DND-41 (cell line): ENCODE results near the gene SUN2.

Experiments
- ATAC-seq: fragments of 200-7000 bp; cut with Tn5 transposase; 3 replicates; pipeline ENCODE4 v1.9.1; 2021; ENCODE audit warnings: low read depth; ENCODE audit not compliant: insufficient read depth
- DNase-seq: peaks from one replicate; pipeline ENCODE4 v3.0.0-alpha.2; 2020
- H2AFZ ChIP-seq: 2 replicates; pipeline ENCODE4 v1.6.0; 2012; ENCODE audit warnings: low read depth, low read length
- H3K27ac ChIP-seq: 2 replicates; pipeline ENCODE4 v1.5.1; 2012; ENCODE audit warnings: low read length, inconsistent platforms
- H3K27me3 ChIP-seq: fragments of 200-600 bp; sonication (generic); 2 replicates; pipeline ENCODE4 v1.6.0; 2012; ENCODE audit warnings: low read length, mild to moderate bottlenecking, inconsistent platforms; ENCODE audit not compliant: insufficient read depth, poor library complexity
- H3K36me3 ChIP-seq: 2 replicates; pipeline ENCODE4 v1.5.1; 2012; ENCODE audit warnings: low read length, inconsistent platforms; ENCODE audit not compliant: insufficient read depth
- H3K4me1 ChIP-seq: 2 replicates; pipeline ENCODE4 v1.5.1; 2012; ENCODE audit warnings: mild to moderate bottlenecking, low read length; ENCODE audit not compliant: insufficient read depth
- H3K4me2 ChIP-seq: 2 replicates; pipeline ENCODE4 v1.6.0; 2012; ENCODE audit warnings: mild to moderate bottlenecking, moderate library complexity, low read length, inconsistent platforms; ENCODE audit not compliant: insufficient read depth
- H3K4me3 ChIP-seq, 2 experiments: fragments of 200-600 bp in 1 of 2; shearing (Covaris generic) in 1 of 2; 2 replicates each; pipeline ENCODE4 v1.5.1; 2012 to 2016; ENCODE audit warnings: inconsistent platforms in 2 of 2, low read length in 2 of 2, mild to moderate bottlenecking in 2 of 2, low read depth in 1 of 2, moderate library complexity in 1 of 2
- H3K79me2 ChIP-seq: 2 replicates; pipeline ENCODE4 v1.6.0; 2012; ENCODE audit warnings: low read length, inconsistent platforms; ENCODE audit not compliant: insufficient read depth
- H3K9ac ChIP-seq: 2 replicates; pipeline ENCODE4 v1.6.0; 2012; ENCODE audit warnings: low read depth, mild to moderate bottlenecking, inconsistent platforms, low read length, moderate library complexity
- H3K9me3 ChIP-seq: 2 replicates; pipeline ENCODE4 v1.5.1; 2012; ENCODE audit warnings: low read length, moderate library complexity, mild to moderate bottlenecking, inconsistent platforms; ENCODE audit not compliant: insufficient read depth, severe bottlenecking
- H4K20me1 ChIP-seq: 2 replicates; pipeline ENCODE4 v1.6.0; 2012; ENCODE audit warnings: low read length; ENCODE audit not compliant: insufficient read depth
- EZH2 ChIP-seq: IDR thresholded peaks from 3 replicates; pipeline ENCODE4 v1.6.1; 2012; ENCODE audit warnings: borderline replicate concordance, low read depth, mild to moderate bottlenecking, moderate library complexity, low read length, inconsistent platforms; ENCODE audit not compliant: severe bottlenecking
- TF ChIP-seq, protein P1 (sequence below): IDR thresholded peaks from 2 replicates; pipeline ENCODE4 v1.5.1; 2012; ENCODE audit warnings: borderline replicate concordance, low read length, moderate library complexity, mild to moderate bottlenecking; ENCODE audit not compliant: poor library complexity, severe bottlenecking; ENCODE audit errors: extremely low read depth

Gene SUN2

DNA sequence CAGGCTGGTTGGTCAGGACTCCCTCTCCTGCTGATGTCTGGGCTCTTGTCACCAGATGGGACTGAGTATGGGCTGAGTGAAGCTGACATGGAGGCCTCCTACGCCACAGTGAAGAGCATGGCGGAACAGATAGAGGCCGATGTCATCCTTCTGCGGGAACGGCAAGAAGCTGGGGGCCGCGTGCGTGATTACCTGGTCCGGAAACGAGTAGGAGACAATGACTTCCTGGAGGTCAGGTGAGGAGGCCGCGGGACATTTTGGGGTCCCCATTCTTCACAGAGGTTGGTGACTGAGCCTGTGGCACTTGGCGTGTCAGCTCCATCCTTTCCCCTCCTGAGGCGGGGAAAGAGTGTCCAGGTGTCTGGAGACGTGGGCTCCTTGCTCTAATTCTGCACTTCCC is 39.9 kb downstream of the SUN2 start:
- ATAC-seq, result no peak
- H3K27me3 ChIP-seq, result no peaks in the 10 kb centered on the region
- H3K79me2 ChIP-seq, result peaks cover 75% of the 10 kb centered on the region
- no peak for DNase-seq
- no peak overlapping the region for H3K9ac ChIP-seq
- H3K4me1 ChIP-seq, result peaks cover 8% of the 10 kb centered on the region; the same call in 1 of the 2 replicates
- peaks cover 71% of the 10 kb centered on the region for H3K36me3 ChIP-seq
- H4K20me1 ChIP-seq, result peaks cover 59% of the 10 kb centered on the region
- no peak overlapping the region for H3K4me2 ChIP-seq
- H3K27ac ChIP-seq, result no peak overlapping the region
- H3K4me3 ChIP-seq, result no peak overlapping the region
- H3K9me3 ChIP-seq, result no peaks in the 10 kb centered on the region
- TF ChIP-seq EZH2, result no peak
- TF ChIP-seq, protein P1, sequence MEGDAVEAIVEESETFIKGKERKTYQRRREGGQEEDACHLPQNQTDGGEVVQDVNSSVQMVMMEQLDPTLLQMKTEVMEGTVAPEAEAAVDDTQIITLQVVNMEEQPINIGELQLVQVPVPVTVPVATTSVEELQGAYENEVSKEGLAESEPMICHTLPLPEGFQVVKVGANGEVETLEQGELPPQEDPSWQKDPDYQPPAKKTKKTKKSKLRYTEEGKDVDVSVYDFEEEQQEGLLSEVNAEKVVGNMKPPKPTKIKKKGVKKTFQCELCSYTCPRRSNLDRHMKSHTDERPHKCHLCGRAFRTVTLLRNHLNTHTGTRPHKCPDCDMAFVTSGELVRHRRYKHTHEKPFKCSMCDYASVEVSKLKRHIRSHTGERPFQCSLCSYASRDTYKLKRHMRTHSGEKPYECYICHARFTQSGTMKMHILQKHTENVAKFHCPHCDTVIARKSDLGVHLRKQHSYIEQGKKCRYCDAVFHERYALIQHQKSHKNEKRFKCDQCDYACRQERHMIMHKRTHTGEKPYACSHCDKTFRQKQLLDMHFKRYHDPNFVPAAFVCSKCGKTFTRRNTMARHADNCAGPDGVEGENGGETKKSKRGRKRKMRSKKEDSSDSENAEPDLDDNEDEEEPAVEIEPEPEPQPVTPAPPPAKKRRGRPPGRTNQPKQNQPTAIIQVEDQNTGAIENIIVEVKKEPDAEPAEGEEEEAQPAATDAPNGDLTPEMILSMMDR, result no peak
- no peak overlapping the region for H2AFZ ChIP-seq

DNA sequence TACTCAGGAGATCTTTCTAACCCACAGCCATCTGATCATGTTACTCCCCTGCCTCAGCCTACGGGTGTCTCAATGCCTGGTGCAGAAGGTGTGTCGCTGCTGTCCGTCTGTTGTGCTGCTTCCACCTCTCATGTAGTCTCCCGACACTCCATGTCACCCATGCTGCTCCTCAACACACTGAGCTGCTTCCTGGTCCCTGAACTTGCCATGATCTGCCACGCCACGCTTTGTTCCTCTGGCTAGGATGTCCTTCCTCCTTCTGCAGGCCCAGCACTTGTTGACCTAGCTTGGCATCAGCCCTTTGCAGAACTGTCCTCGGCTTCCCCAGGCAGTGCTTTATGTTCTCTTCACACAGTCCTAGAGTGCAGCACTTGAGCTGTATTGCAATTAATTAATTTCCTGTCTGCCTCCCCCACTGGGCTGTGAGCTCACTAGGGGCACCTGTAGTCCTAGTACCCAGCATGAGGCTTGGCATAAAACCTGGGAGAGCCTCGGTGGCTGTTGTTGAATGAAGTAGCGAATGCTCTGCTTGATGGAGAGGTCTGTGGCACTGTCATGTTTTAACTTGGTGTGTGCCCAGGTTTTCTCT is 40.5 kb downstream of the SUN2 start:
- no peak for TF ChIP-seq EZH2
- TF ChIP-seq, protein P1, result no peak
- ATAC-seq, result no peak
- Histone ChIP-seq H3K9me3 (no peaks in the 10 kb centered on the region), H4K20me1 (peaks cover 59% of the 10 kb centered on the region), H3K36me3 (peaks cover 71% of the 10 kb centered on the region), H3K4me1 (peaks cover 8% of the 10 kb centered on the region; the same call in 1 of the 2 replicates), H3K27ac (no peak overlapping the region), H3K4me2 (no peak overlapping the region), H3K27me3 (no peaks in the 10 kb centered on the region), H2AFZ (no peak overlapping the region), H3K4me3 (no peak overlapping the region), H3K9ac (no peak overlapping the region), H3K79me2 (peaks cover 81% of the 10 kb centered on the region)
- no peak for DNase-seq

DNA sequence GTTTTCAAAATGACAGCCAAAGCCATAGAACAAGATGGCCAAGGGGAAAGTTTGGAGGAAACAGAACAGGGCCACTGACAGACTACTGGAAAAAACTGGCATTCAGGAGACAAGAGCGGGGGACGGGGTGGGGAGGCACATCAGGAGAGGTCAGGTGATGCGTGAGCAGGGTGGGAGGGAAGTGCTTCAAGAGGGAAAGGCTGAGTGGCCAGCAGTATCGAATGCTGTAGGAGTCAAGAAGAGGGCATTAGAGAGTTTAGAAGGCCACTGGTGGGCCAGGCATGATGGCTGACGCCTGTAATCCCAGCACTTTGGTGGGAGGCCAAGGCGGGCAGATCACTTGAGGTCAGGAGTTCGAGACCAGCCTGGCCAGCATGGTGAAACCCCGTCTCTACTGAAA is 41.9 kb downstream of the SUN2 start:
- no peak overlapping the region for H3K9ac ChIP-seq
- H3K4me3 ChIP-seq, result no peak overlapping the region
- peaks cover 75% of the 10 kb centered on the region for H3K36me3 ChIP-seq
- peaks cover 71% of the 10 kb centered on the region for H4K20me1 ChIP-seq
- H3K9me3 ChIP-seq, result no peaks in the 10 kb centered on the region
- no peaks in the 10 kb centered on the region for H3K27me3 ChIP-seq
- no peak for DNase-seq
- no peak overlapping the region for H3K4me2 ChIP-seq
- H2AFZ ChIP-seq, result no peak overlapping the region
- peaks cover 13% of the 10 kb centered on the region; the same call in 1 of the 2 replicates for H3K4me1 ChIP-seq
- H3K79me2 ChIP-seq, result peaks cover 94% of the 10 kb centered on the region
- no peak overlapping the region for H3K27ac ChIP-seq
- no peak for ATAC-seq
- TF ChIP-seq EZH2, result no peak

- H3K9me3 ChIP-seq, result no peaks in the 10 kb centered on the region
- H3K4me2 ChIP-seq, result no peak overlapping the region
- peaks cover 24% of the 10 kb centered on the region for H3K4me1 ChIP-seq
- DNase-seq (no peak), ATAC-seq (no peak)
- no peak overlapping the region for H3K27ac ChIP-seq
- H3K79me2 ChIP-seq, result peaks cover 99% of the 10 kb centered on the region
- no peak overlapping the region for H2AFZ ChIP-seq
- peaks cover 83% of the 10 kb centered on the region for H4K20me1 ChIP-seq
- H3K27me3 ChIP-seq, result no peaks in the 10 kb centered on the region
- TF ChIP-seq, protein P1, result no peak
- TF ChIP-seq EZH2, result no peak
- peaks cover 77% of the 10 kb centered on the region for H3K36me3 ChIP-seq
- no peak overlapping the region for H3K4me3 ChIP-seq
- no peak overlapping the region for H3K9ac ChIP-seq
These were observed 43.2 kb downstream of the SUN2 start for GRCh38 chr22:38712486-38713207.
